Neural cell (in vitro differentiated cells): ENCODE data around the gene ZFYVE26. TPM values are rescaled to one million over a fixed set of nuclear protein-coding genes. Genes with fewer than 3 reads are reported as not detected.

Source experiments
- H2AFZ ChIP-seq: fragments of 200-600, 300-800 bp; sonication (generic), shearing (Covaris generic); 2 replicates; pipeline ENCODE4 v1.6.0; 2014; ENCODE audit warnings: low read depth, mild to moderate bottlenecking, antibody characterized with exemption, low read length, moderate library complexity
- H3F3A ChIP-seq: fragments of 200-600 bp; shearing (Covaris generic); 2 replicates; pipeline ENCODE4 v1.6.1; 2016; ENCODE audit warnings: mild to moderate bottlenecking, moderate library complexity, mixed read lengths, antibody characterized with exemption, low read length; ENCODE audit not compliant: insufficient read depth, poor library complexity, severe bottlenecking
- H3K27ac ChIP-seq: fragments of 200-600, 300-800 bp; sonication (generic), shearing (Covaris generic); 2 replicates; pipeline ENCODE4 v1.5.1; 2014; ENCODE audit warnings: mild to moderate bottlenecking, low read length, moderate library complexity
- H3K27me3 ChIP-seq: fragments of 300-800, 200-600 bp; sonication (generic), shearing (Covaris generic); 2 replicates; pipeline ENCODE4 v1.6.0; 2014; ENCODE audit warnings: mild to moderate bottlenecking, low read depth, low read length, moderate library complexity; ENCODE audit not compliant: insufficient read depth
- H3K36me3 ChIP-seq: fragments of 300-800, 200-600 bp; sonication (generic), shearing (Covaris generic); 2 replicates; pipeline ENCODE4 v1.5.1; 2014; ENCODE audit warnings: mild to moderate bottlenecking, antibody characterized with exemption, low read length, moderate library complexity; ENCODE audit not compliant: insufficient read depth
- H3K4me2 ChIP-seq: fragments of 300-800, 200-600 bp; sonication (generic), shearing (Covaris generic); 2 replicates; pipeline ENCODE4 v1.6.0; 2014; ENCODE audit warnings: mild to moderate bottlenecking, low read length
- H3K4me3 ChIP-seq: fragments of 300-800, 200-600 bp; sonication (generic), shearing (Covaris generic); 2 replicates; pipeline ENCODE4 v1.5.1; 2014; ENCODE audit warnings: mild to moderate bottlenecking, low read length, moderate library complexity
- H3K79me2 ChIP-seq: fragments of 200-600 bp; shearing (Covaris generic); replicated peaks from 2 replicates; pipeline ENCODE4 v1.6.0; 2014; ENCODE audit warnings: mild to moderate bottlenecking, low read length, moderate library complexity; ENCODE audit not compliant: insufficient read depth
- H3K9ac ChIP-seq: fragments of 300-800, 200-600 bp; sonication (generic), shearing (Covaris generic); 2 replicates; pipeline ENCODE4 v1.6.1; 2016; ENCODE audit warnings: mild to moderate bottlenecking, low read length, mixed read lengths
- H3K9me2 ChIP-seq: fragments of 200-600 bp; shearing (Covaris generic); 2 replicates; pipeline ENCODE4 v1.6.1; 2016; ENCODE audit warnings: mild to moderate bottlenecking, low read length, mixed read lengths; ENCODE audit not compliant: insufficient read depth
- H3K9me3 ChIP-seq: fragments of 200-600, 300-800 bp; sonication (generic), shearing (Covaris generic); 2 replicates; pipeline ENCODE4 v1.6.1; 2016; ENCODE audit warnings: mild to moderate bottlenecking, mixed run types, low read length, moderate library complexity, mixed read lengths
- H4K20me1 ChIP-seq: fragments of 200-600 bp; shearing (Covaris generic); 2 replicates; pipeline ENCODE4 v1.6.1; 2016; ENCODE audit warnings: mild to moderate bottlenecking, mixed run types; ENCODE audit not compliant: insufficient read depth
- EP300 ChIP-seq: fragments of 450-650 bp; conservative IDR thresholded peaks from 2 replicates; pipeline ENCODE4 v1.6.1; 2014; ENCODE audit warnings: antibody characterized with exemption, mild to moderate bottlenecking, moderate library complexity; ENCODE audit not compliant: poor library complexity, severe bottlenecking
- EZH2 ChIP-seq: fragments of 200-600, 300-800 bp; shearing (Covaris generic), sonication (generic); IDR thresholded peaks from 2 replicates; pipeline ENCODE4 v1.6.1; 2014; ENCODE audit warnings: antibody characterized with exemption, low read length, borderline replicate concordance, mild to moderate bottlenecking; ENCODE audit not compliant: insufficient read depth, poor library complexity, severe bottlenecking
- MXI1 ChIP-seq: fragments of 450-650 bp; conservative IDR thresholded peaks from 2 replicates; pipeline ENCODE4 v1.6.1; 2014; ENCODE audit warnings: antibody characterized with exemption, mild to moderate bottlenecking; ENCODE audit not compliant: poor library complexity, severe bottlenecking
- RAD21 ChIP-seq: fragments of 450-650 bp; conservative IDR thresholded peaks from 2 replicates; pipeline ENCODE4 v1.6.1; 2014; ENCODE audit warnings: antibody characterized with exemption, mild to moderate bottlenecking, moderate library complexity
- REST ChIP-seq: IDR thresholded peaks from 2 replicates; pipeline ENCODE4 v1.6.1; 2012; ENCODE audit warnings: borderline replicate concordance
- SMC3 ChIP-seq: fragments of 450-650 bp; conservative IDR thresholded peaks from 2 replicates; pipeline ENCODE4 v1.6.1; 2014; ENCODE audit warnings: antibody characterized with exemption, mild to moderate bottlenecking, moderate library complexity; ENCODE audit not compliant: poor library complexity
- polyA plus RNA-seq: library from polyadenylated mRNA; depleted of rRNA; stranded (reverse); fragments of >200 nt; gene quantifications from 2 replicates; pipeline ENCODE4 v1.2.3, GENCODE V29; 2014
- TF ChIP-seq, protein P1 (sequence below): fragments of 450-650 bp; IDR thresholded peaks from 2 replicates; pipeline ENCODE4 v1.5.1; 2014; ENCODE audit warnings: antibody characterized with exemption, mild to moderate bottlenecking, moderate library complexity; ENCODE audit not compliant: poor library complexity, severe bottlenecking

The ZFYVE26 gene
- polyA plus RNA-seq, 1 donor from 2014 or later: 8.5 TPM

- Histone ChIP-seq H3K27ac (no peak overlapping the region), H2AFZ (no peak overlapping the region), H3F3A (no peaks in the 10 kb centered on the region), H4K20me1 (no peaks in the 10 kb centered on the region), H3K9me2 (no peaks in the 10 kb centered on the region), H3K36me3 (peaks cover 8% of the 10 kb centered on the region), H3K4me3 (no peak overlapping the region), H3K9me3 (no peaks in the 10 kb centered on the region), H3K79me2 (no peaks in the 10 kb centered on the region), H3K9ac (no peak overlapping the region), H3K4me2 (no peak overlapping the region), H3K27me3 (no peaks in the 10 kb centered on the region)
- TF ChIP-seq EP300 (no peak), EZH2 (no peak), REST (no peak)
Observed at GRCh38 chr14:67748312-67748711, 68.1 kb downstream of the ZFYVE26 start.

DNA sequence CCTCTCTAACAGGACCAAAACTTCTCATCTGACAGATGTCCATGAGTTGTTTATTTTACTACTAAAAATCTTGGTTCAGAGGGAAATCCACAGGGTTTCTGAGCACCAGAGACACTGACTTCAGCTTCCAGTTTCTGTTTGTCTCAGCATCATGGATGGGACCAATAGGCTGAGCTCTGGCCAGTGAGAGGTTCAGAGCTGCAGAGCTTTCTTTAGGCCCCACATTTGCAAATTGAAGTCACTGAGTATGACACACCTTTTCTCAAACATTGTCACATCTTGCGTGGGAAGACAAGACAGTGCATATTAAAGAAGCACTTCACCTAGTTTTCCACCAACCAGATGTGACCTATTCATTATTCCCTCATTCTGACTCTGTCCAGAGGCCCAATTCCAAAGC lies 69.5 kb downstream of the ZFYVE26 start:
- Histone ChIP-seq H4K20me1 (no peaks in the 10 kb centered on the region), H3K9ac (no peak overlapping the region), H3K79me2 (no peaks in the 10 kb centered on the region), H3F3A (no peaks in the 10 kb centered on the region), H3K9me3 (no peaks in the 10 kb centered on the region), H3K9me2 (no peaks in the 10 kb centered on the region), H3K4me2 (no peak overlapping the region), H2AFZ (no peak overlapping the region), H3K4me3 (no peak overlapping the region), H3K27me3 (no peaks in the 10 kb centered on the region), H3K27ac (no peak overlapping the region), H3K36me3 (peaks cover 3% of the 10 kb centered on the region)
- no peak for TF ChIP-seq SMC3
- TF ChIP-seq, protein P1, sequence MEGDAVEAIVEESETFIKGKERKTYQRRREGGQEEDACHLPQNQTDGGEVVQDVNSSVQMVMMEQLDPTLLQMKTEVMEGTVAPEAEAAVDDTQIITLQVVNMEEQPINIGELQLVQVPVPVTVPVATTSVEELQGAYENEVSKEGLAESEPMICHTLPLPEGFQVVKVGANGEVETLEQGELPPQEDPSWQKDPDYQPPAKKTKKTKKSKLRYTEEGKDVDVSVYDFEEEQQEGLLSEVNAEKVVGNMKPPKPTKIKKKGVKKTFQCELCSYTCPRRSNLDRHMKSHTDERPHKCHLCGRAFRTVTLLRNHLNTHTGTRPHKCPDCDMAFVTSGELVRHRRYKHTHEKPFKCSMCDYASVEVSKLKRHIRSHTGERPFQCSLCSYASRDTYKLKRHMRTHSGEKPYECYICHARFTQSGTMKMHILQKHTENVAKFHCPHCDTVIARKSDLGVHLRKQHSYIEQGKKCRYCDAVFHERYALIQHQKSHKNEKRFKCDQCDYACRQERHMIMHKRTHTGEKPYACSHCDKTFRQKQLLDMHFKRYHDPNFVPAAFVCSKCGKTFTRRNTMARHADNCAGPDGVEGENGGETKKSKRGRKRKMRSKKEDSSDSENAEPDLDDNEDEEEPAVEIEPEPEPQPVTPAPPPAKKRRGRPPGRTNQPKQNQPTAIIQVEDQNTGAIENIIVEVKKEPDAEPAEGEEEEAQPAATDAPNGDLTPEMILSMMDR: no peak
- TF ChIP-seq RAD21: no peak
- no peak for TF ChIP-seq MXI1
- no peak for TF ChIP-seq REST
- no peak for TF ChIP-seq EP300
